ENCODE data around the gene IQSEC1. TPM values are rescaled to one million over a fixed set of nuclear protein-coding genes. Genes with fewer than 3 reads are reported as not detected.

Gene IQSEC1
- total and polyA plus RNA-seq, 7 experiments from 2014 or later = 21.1 to 163 (median 70.2) TPM

GRCh38 chr3:13112521-13113345, 39.5 kb upstream of the IQSEC1 start:
- Mint-ChIP-seq H3K9me3 (no peaks in the 10 kb centered on the region), H3K36me3 (no peaks in the 10 kb centered on the region), H3K4me3 (no peak overlapping the region), H3K4me1 (peaks cover 5 to 16% (median 10%) of the 10 kb centered on the region in 7 donors), H3K27ac (peak overlapping the region in 1 of 9 donors; percentile 49), H3K27me3 (peaks cover 0 to 5% (median 0%) of the 10 kb centered on the region in 5 donors)
- no peak overlapping the region for H3K27ac ChIP-seq (ENCODE audit: low read depth, low read length)
- no peak overlapping the region for H3K4me3 ChIP-seq (ENCODE audit: low read length)
- CTCF ChIA-PET = interaction anchor here (0.7 kb wide), 1 partner anchor 21 kb away, joined by 3 read pairs; no protein-coding TSS in a partner anchor
- DNase-seq (no peak), ATAC-seq (no peak)
- H3K9me3 ChIP-seq (ENCODE audit: control insufficient read depth in 2 of 3, low read length in 3 of 3) = no peaks in the 10 kb centered on the region
- POLR2A ChIA-PET = no interaction called here
- no peaks in the 10 kb centered on the region for H3K27me3 ChIP-seq (ENCODE audit: control insufficient read depth in 2 of 2, insufficient read depth in 2 of 2, low read length in 2 of 2)
- no peaks in the 10 kb centered on the region for H3K36me3 ChIP-seq (ENCODE audit: control insufficient read depth in 2 of 3, insufficient read depth in 3 of 3, low read length in 3 of 3)
- intact Hi-C loops (cut with micrococcal nuclease) = no loop called here
- H3K4me1 ChIP-seq (ENCODE audit: control insufficient read depth in 2 of 2, insufficient read depth in 2 of 2, low read length in 2 of 2) = peaks cover 8 to 14% of the 10 kb centered on the region in 2 donors

GRCh38 chr3:13111873-13112520, 38.8 kb upstream of the IQSEC1 start:
- DNase-seq (no peak), ATAC-seq (no peak)
- Histone ChIP-seq H3K4me1 (ENCODE audit: control insufficient read depth in 2 of 2, insufficient read depth in 2 of 2, low read length in 2 of 2) (peaks cover 8 to 14% of the 10 kb centered on the region in 2 donors), H3K4me3 (ENCODE audit: low read length) (no peak overlapping the region), H3K27me3 (ENCODE audit: control insufficient read depth in 2 of 2, insufficient read depth in 2 of 2, low read length in 2 of 2) (no peaks in the 10 kb centered on the region), H3K36me3 (ENCODE audit: control insufficient read depth in 2 of 3, insufficient read depth in 3 of 3, low read length in 3 of 3) (no peaks in the 10 kb centered on the region), H3K9me3 (ENCODE audit: control insufficient read depth in 2 of 3, low read length in 3 of 3) (no peaks in the 10 kb centered on the region), H3K27ac (ENCODE audit: low read depth, low read length) (no peak overlapping the region)
- CTCF ChIA-PET = interaction anchor here (1.2 kb wide), 1 partner anchor 20 kb away, joined by 4 read pairs; no protein-coding TSS in a partner anchor
- intact Hi-C loops (cut with micrococcal nuclease) = no loop called here
- Mint-ChIP-seq H3K4me3 (peak overlapping the region in 1 of 10 donors; percentile 21), H3K4me1 (peaks cover 5 to 16% (median 10%) of the 10 kb centered on the region in 7 donors), H3K27me3 (peaks cover 0 to 5% (median 0%) of the 10 kb centered on the region in 5 donors), H3K9me3 (no peaks in the 10 kb centered on the region), H3K36me3 (no peaks in the 10 kb centered on the region), H3K27ac (peak overlapping the region in 3 of 9 donors; percentile 9 to 82 (median 27))
- POLR2A ChIA-PET = interaction anchor here (0.6 kb wide), 1 partner anchor 38 kb away, joined by 3 read pairs; the partner anchor contains the start of gene IQSEC1

- peak overlapping the region; percentile 13 for H3K4me3 ChIP-seq (ENCODE audit: low read length)
- Mint-ChIP-seq H3K4me1 (peaks cover 5 to 16% (median 10%) of the 10 kb centered on the region in 7 donors), H3K27me3 (peaks cover 0 to 5% (median 0%) of the 10 kb centered on the region in 5 donors), H3K4me3 (peak overlapping the region in 7 of 10 donors; percentile 42 to 77 (median 66)), H3K36me3 (no peaks in the 10 kb centered on the region), H3K27ac (peak overlapping the region in 8 of 9 donors; percentile 27 to 91 (median 84)), H3K9me3 (no peaks in the 10 kb centered on the region)
- CTCF ChIA-PET = interaction anchor here (1.2 kb wide), 1 partner anchor 19 kb away, joined by 4 read pairs; no protein-coding TSS in a partner anchor
- POLR2A ChIA-PET = interaction anchor here (0.6 to 0.9 kb wide), 3 partner anchors 38 to 340 kb away, joined by 3 read pairs; partner anchors contain the start of gene IQSEC1
- no peaks in the 10 kb centered on the region for H3K36me3 ChIP-seq (ENCODE audit: control insufficient read depth in 2 of 3, insufficient read depth in 3 of 3, low read length in 3 of 3)
- H3K27me3 ChIP-seq (ENCODE audit: control insufficient read depth in 2 of 2, insufficient read depth in 2 of 2, low read length in 2 of 2) = no peaks in the 10 kb centered on the region
- intact Hi-C loops (cut with micrococcal nuclease) = no loop called here
- ATAC-seq = peak; percentile 28
- H3K9me3 ChIP-seq (ENCODE audit: control insufficient read depth in 2 of 3, low read length in 3 of 3) = no peaks in the 10 kb centered on the region
- peaks cover 8 to 14% of the 10 kb centered on the region in 2 donors for H3K4me1 ChIP-seq (ENCODE audit: control insufficient read depth in 2 of 2, insufficient read depth in 2 of 2, low read length in 2 of 2)
- H3K27ac ChIP-seq (ENCODE audit: low read depth, low read length) = no peak overlapping the region
- peak in 3 of 9 donors; percentile 12 to 23 (median 16) for DNase-seq
These were observed 38.1 kb upstream of the IQSEC1 start for GRCh38 chr3:13111173-13111872.

GRCh38 chr3:13110678-13111116, 37.5 kb upstream of the IQSEC1 start:
- DNase-seq = peak in 7 of 9 donors; percentile 18 to 56 (median 36)
- no peaks in the 10 kb centered on the region for H3K9me3 Mint-ChIP-seq
- H3K4me1 Mint-ChIP-seq = peaks cover 5 to 16% (median 10%) of the 10 kb centered on the region in 7 donors
- Histone ChIP-seq H3K36me3 (ENCODE audit: control insufficient read depth in 2 of 3, insufficient read depth in 3 of 3, low read length in 3 of 3) (no peaks in the 10 kb centered on the region), H3K4me1 (ENCODE audit: control insufficient read depth in 2 of 2, insufficient read depth in 2 of 2, low read length in 2 of 2) (peaks cover 8 to 14% of the 10 kb centered on the region in 2 donors), H3K4me3 (ENCODE audit: low read length) (peak overlapping the region; percentile 13), H3K27ac (ENCODE audit: low read depth, low read length) (no peak overlapping the region), H3K27me3 (ENCODE audit: control insufficient read depth in 2 of 2, insufficient read depth in 2 of 2, low read length in 2 of 2) (no peaks in the 10 kb centered on the region), H3K9me3 (ENCODE audit: control insufficient read depth in 2 of 3, low read length in 3 of 3) (no peaks in the 10 kb centered on the region)
- peak overlapping the region in 9 of 10 donors; percentile 42 to 77 (median 63) for H3K4me3 Mint-ChIP-seq
- H3K36me3 Mint-ChIP-seq = no peaks in the 10 kb centered on the region
- peaks cover 0 to 5% (median 0%) of the 10 kb centered on the region in 5 donors for H3K27me3 Mint-ChIP-seq
- ChIA-PET POLR2A (interaction anchor here (0.8 to 1.1 kb wide), 3 partner anchors 215 to 341 kb away, joined by 3 to 4 read pairs (median 3); partner anchors contain the start of gene NUP210), CTCF (interaction anchor here (1.2 kb wide), 1 partner anchor 19 kb away, joined by 4 read pairs; no protein-coding TSS in a partner anchor)
- peak; percentile 86 for ATAC-seq
- intact Hi-C loops (cut with micrococcal nuclease) = no loop called here
- peak overlapping the region; percentile 26 to 91 (median 84) for H3K27ac Mint-ChIP-seq

- H3K27me3 Mint-ChIP-seq = peaks cover 0 to 5% (median 0%) of the 10 kb centered on the region in 5 donors
- H3K36me3 Mint-ChIP-seq = no peaks in the 10 kb centered on the region
- intact Hi-C loops (cut with micrococcal nuclease) = no loop called here
- CTCF ChIA-PET = no interaction called here
- no peak overlapping the region for H3K4me3 ChIP-seq (ENCODE audit: low read length)
- no peak overlapping the region for H3K27ac ChIP-seq (ENCODE audit: low read depth, low read length)
- H3K4me1 Mint-ChIP-seq = peaks cover 5 to 16% (median 10%) of the 10 kb centered on the region in 7 donors
- no peaks in the 10 kb centered on the region for H3K36me3 ChIP-seq (ENCODE audit: control insufficient read depth in 2 of 3, insufficient read depth in 3 of 3, low read length in 3 of 3)
- H3K9me3 ChIP-seq (ENCODE audit: control insufficient read depth in 2 of 3, low read length in 3 of 3) = no peaks in the 10 kb centered on the region
- H3K4me1 ChIP-seq (ENCODE audit: control insufficient read depth in 2 of 2, insufficient read depth in 2 of 2, low read length in 2 of 2) = peaks cover 8 to 14% of the 10 kb centered on the region in 2 donors
- H3K4me3 Mint-ChIP-seq = no peak overlapping the region
- H3K9me3 Mint-ChIP-seq = no peaks in the 10 kb centered on the region
- POLR2A ChIA-PET = no interaction called here
- DNase-seq (no peak), ATAC-seq (no peak)
- no peaks in the 10 kb centered on the region for H3K27me3 ChIP-seq (ENCODE audit: control insufficient read depth in 2 of 2, insufficient read depth in 2 of 2, low read length in 2 of 2)
- H3K27ac Mint-ChIP-seq = no peak overlapping the region
These were observed 36.3 kb upstream of the IQSEC1 start for GRCh38 chr3:13109516-13109915.

- H3K9me3 ChIP-seq (ENCODE audit: control insufficient read depth in 2 of 3, low read length in 3 of 3) = no peaks in the 10 kb centered on the region
- H3K27me3 ChIP-seq (ENCODE audit: control insufficient read depth in 2 of 2, insufficient read depth in 2 of 2, low read length in 2 of 2) = no peaks in the 10 kb centered on the region
- Mint-ChIP-seq H3K9me3 (no peaks in the 10 kb centered on the region), H3K36me3 (no peaks in the 10 kb centered on the region), H3K4me3 (no peak overlapping the region), H3K27me3 (peaks cover 0 to 5% (median 0%) of the 10 kb centered on the region in 5 donors), H3K4me1 (peaks cover 5 to 16% (median 10%) of the 10 kb centered on the region in 7 donors), H3K27ac (no peak overlapping the region)
- DNase-seq = no peak
- H3K4me1 ChIP-seq (ENCODE audit: control insufficient read depth in 2 of 2, insufficient read depth in 2 of 2, low read length in 2 of 2) = peaks cover 8 to 14% of the 10 kb centered on the region in 2 donors
- CTCF ChIA-PET = no interaction called here
- ATAC-seq = no peak
- intact Hi-C loops (cut with micrococcal nuclease) = no loop called here
- H3K4me3 ChIP-seq (ENCODE audit: low read length) = no peak overlapping the region
- POLR2A ChIA-PET = no interaction called here
- no peaks in the 10 kb centered on the region for H3K36me3 ChIP-seq (ENCODE audit: control insufficient read depth in 2 of 3, insufficient read depth in 3 of 3, low read length in 3 of 3)
- no peak overlapping the region for H3K27ac ChIP-seq (ENCODE audit: low read depth, low read length)
These were observed 35.6 kb upstream of the IQSEC1 start for GRCh38 chr3:13108861-13109260.

All from naive thymus-derived CD4-positive, alpha-beta T cell (primary cell).